Measurements from ENCODE around the gene TTC31.
A peak's percentile ranks its signal among the peaks of the same experiment; 100 is the strongest.
"Not testable (repeated sequence)": the region's sequence is repeated elsewhere in the genome, so short reads cannot be mapped to it uniquely, and the experiment has no call there.

TTC31 gene

DNA sequence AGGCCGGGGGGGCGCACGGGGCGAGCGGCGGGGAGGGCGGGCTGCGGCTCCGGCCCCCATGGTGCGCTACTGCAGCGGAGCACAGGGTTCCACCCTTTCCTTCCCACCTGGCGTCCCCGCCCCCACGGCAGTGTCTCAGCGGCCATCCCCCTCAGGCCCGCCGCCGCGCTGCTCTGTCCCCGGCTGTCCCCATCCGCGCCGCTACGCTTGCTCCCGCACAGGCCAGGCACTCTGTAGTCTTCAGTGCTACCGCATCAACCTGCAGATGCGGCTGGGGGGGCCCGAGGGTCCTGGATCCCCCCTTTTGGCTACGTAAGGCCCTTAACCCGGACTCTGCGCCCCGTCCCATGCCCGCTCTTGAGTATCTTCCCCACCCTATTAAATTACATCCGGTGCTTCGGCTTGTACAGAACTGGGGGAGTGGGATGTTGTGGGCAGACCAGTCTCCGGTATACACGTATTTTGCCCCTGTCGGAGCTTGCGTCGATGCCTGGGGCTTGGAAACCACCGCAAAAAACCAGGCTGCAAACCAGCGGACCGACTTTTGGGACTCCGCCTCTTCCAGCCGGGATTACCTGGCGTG is 25.2 kb upstream of the TTC31 start:
- DNase-seq = peak in 1 of 2 experiments; percentile 64

DNA sequence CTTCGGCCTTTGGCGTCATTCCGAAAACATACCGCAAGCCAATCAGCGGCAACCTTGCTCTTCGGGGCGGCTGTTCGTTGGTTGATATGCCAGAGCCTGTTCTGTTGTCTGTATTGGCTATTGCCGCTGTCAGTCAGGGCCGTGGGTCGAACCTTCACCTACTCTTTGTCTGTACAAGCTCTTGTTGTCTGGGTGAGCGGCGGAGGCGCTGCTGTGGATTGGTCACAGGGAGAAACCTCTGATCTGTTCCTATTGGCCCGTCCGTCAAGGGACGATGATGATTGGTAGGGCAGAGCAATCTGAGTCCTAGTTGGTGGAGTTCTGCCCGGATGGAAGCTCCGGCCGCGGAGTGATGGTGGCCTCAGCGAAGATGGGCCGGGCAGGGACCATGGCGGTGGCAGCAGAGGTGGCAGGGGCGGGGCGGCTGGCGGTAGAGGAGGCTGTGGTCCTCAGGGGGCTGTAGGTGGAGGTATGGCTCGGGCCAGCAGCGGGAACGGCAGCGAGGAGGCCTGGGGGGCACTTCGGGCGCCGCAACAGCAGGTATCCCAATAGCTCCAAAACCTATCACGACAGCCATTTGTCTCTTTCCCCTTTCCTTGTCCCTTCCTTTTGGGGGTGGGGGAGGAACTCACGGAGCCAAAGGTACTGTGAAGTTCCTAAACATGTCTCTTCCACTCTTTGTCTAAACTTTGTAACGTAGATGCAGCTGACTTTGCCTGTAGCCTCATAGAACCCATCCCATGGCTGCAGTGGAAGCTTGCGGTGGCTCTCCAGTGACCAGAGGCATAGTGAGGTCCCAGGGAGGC is 24.5 kb upstream of the TTC31 start, which contains the start of gene WBP1:
TSS of gene WBP1 (plus strand) at position 307 of the 806 bp plus-strand sequence. CDS start at position 472, 165 bp downstream.
- DNase-seq = peak; percentile 99

DNA sequence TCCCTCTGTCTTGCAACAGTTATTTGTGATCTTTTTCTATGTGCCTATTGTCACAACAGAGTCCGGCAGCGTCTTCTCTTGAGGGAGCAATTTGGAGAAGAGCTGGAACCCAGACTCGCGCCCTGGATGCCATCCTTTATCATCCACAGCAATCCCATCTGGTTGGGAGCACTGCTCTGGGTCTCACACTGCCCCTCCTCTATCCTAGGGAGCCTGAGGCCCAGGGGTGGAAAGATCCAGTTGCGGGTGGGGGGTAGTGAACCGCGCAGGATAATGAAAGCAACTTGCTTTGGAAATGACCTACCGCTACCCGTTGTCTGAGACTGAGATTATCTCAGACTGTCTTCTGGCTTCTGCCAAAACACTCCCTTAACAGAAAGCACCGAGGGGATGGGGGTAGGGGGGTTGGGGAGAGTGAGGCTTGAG is 23.9 kb upstream of the TTC31 start:
- DNase-seq = no peak

DNA sequence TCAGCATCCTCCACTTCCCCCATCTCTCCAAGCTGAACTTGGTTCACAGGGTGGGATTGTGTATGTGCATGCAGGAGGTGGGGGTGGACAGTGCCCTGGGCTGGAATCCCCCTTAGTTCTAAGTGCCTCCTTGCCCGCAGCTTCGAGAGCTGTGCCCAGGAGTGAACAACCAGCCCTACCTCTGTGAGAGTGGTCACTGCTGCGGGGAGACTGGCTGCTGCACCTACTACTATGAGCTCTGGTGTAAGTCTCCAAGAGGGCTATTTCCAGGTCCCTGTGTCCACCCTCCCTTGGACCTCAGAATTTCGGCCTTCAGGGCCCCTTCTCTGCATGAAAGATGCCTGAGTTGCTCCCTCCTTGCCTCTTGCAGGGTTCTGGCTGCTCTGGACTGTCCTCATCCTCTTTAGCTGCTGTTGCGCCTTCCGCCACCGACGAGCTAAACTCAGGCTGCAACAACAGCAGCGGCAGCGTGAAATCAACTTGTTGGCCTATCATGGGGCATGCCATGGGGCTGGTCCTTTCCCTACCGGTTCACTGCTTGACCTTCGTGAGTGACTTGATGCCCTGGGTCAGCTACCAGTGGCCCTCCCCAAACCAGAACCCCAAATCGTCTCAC is 23.3 kb upstream of the TTC31 start:
- DNase-seq = not testable (repeated sequence)

DNA sequence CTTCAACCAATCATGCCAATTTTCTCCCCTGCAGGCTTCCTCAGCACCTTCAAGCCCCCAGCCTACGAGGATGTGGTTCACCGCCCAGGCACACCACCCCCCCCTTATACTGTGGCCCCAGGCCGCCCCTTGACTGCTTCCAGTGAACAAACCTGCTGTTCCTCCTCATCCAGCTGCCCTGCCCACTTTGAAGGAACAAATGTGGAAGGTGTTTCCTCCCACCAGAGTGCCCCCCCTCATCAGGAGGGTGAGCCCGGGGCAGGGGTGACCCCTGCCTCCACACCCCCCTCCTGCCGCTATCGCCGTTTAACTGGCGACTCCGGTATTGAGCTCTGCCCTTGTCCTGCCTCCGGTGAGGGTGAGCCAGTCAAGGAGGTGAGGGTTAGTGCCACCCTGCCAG is 22.7 kb upstream of the TTC31 start:
- not testable (repeated sequence) for DNase-seq

DNA sequence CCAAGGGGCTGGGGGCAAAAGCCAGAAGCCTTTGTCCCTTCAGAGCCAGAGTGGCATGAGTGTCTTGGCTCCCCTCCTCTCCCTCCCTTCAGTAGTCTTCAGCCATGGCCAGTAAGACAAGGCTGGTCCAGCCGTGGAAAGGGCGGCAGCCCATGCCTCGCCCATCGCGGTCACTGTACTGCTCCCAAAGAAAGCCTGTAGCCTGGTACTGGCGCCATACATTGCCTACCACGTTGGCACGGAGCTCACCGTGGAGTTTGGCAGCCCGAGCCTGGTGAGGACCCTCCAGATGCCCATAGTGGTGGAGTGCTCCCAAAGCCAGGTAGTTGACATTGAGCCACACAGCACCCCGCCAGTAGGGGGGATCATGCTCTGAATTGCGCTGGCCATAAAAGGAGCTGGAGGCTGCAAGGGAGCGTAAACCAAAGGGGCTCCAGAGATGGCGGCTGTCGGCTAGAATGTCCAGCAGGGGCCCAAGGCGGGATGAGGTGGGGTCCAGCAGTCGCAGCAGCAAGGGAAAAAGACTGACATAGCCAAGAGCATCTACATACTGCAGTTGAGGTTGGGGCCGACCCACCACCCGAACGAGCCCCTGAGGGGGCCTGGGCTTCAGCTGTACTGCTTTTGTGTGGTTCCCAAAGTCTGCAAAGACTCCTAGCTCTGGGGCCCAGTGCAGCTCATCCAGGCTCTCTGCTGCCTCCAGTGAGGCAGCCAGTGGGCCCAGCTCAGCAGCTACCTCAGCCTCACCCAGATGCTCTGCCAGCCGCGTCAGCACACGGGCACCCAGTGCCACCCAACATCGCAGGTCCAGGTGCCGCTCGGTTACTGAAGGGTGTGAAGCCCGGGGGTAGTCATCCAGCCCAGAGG is 21.5 kb upstream of the TTC31 start:
- no peak for DNase-seq

DNA sequence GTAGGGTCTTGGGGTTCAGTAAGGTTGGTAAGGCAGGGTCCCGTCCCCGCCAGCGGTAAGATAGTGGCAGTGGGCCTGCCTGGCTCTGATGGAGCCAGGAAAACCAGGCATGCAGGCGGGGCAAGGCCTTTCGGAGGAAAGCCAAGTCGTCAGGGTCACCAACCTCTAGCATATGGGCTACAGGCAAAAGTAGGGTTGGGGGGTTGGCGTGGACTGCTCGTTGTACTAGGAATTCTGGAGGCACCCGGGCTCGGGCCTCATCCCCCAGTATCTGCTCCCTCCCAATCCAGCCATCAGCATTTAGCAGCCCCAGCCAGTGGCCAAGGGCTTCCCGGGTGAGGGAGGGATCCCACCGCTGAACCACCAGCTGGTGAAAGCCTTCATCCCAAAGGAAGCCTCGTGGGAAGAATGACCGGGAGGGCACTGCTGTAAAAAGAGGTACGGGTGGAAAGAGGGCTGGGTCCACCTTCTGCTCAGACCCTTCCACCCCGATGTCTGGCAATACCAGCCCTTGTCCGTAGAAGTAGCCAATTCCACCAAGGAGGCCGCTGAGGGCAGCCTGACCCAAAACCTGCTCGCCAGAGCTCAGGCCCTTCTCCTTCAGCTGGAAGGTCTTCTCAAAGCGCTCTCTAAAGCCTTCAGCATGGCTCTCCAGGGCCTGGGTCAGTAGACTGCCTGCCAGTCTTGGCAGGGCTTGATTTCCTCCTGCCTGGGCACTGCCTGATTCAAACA is 20.7 kb upstream of the TTC31 start:
- DNase-seq = no peak

DNA sequence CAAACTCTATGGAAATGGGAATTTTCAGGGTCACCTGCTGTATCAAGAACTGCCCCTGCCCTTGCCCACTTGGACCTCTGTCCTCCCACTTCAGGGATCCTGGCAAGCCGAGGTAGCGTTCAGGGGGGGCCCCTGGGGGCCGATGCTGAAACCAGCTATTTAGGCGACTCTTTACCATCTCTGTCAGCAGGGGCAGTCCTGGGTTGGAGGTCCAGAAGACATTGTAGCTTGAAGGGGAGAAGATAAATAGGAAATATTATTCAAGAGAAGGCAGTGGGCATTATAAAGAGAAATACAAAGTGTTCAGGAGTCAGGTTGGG is 20.1 kb upstream of the TTC31 start:
- DNase-seq = no peak

DNA sequence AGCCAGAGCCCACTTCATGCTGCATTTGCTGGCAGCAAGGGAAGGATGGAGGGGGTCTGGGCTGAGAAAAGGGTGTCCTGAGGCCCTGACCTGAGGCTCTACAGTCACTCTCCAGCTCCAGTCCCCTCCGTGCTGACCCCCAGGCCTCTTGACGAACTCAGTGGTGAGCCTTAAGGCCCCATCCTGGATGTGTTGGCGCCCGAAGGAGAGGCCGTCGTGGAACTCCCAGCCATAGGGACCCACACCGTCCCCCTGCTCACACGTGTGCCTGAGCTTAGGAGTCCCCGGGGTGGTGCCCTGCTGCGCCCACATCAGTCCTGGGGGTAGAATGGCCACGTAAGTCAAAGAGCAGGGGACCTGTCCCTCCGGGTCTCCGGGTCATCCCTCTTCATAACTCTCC is 18.5 kb upstream of the TTC31 start:
- no peak for DNase-seq

DNA sequence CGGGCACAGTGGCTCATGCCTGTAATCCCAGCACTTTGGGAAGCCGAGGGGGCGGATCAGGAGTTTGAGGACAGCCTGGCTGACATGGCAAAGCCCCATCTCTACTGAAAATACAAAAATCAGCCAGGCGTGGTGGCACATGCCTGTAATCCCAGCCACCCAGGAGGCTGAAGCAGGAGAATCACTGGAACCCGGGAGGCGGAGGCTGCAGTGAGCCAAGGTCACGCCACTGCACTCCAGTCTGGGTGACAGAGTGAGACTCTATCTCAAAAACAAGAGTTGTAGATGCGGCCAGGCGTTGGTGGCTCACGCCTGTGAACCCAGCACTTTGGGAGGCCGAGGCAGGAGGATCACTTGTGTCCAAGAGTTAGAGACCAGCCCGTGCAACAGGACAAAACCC is 12.1 kb upstream of the TTC31 start:
- DNase-seq = not testable (repeated sequence)

DNA sequence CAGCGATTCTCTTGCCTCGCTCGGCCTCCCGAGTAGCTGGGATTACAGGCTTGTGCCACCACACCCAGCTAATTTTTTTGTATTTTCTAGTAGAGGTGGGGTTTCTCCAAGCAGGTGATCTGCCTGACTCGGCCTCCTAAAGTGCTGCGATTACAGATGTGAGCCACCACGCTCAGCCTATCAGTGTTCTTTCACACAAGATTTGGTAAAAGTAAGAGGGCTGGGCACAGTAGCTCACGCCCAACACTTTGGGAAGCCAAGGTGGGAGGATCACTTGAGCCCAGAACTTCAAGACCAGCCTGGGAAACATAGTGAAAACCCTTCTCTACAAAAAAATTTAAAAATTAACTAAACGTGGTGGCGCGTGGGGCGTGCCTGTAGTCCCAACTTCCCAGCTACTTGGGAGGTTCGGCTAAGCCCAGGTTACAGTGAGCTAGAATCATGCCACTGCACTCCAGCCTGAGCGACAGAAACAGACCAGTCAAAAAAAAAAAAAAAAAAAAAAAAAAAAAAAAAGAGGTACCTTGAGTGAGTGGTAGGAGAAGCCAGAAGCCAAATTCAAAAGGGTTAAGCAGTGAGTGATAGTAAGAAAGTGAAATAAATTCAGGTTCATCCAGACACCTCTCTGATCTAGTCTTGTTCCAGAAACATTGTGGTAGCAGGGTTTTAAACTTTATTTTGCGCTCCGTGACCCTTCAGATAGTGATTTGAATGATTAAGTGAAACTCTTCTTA is 11.4 kb upstream of the TTC31 start:
- DNase-seq = no peak

DNA sequence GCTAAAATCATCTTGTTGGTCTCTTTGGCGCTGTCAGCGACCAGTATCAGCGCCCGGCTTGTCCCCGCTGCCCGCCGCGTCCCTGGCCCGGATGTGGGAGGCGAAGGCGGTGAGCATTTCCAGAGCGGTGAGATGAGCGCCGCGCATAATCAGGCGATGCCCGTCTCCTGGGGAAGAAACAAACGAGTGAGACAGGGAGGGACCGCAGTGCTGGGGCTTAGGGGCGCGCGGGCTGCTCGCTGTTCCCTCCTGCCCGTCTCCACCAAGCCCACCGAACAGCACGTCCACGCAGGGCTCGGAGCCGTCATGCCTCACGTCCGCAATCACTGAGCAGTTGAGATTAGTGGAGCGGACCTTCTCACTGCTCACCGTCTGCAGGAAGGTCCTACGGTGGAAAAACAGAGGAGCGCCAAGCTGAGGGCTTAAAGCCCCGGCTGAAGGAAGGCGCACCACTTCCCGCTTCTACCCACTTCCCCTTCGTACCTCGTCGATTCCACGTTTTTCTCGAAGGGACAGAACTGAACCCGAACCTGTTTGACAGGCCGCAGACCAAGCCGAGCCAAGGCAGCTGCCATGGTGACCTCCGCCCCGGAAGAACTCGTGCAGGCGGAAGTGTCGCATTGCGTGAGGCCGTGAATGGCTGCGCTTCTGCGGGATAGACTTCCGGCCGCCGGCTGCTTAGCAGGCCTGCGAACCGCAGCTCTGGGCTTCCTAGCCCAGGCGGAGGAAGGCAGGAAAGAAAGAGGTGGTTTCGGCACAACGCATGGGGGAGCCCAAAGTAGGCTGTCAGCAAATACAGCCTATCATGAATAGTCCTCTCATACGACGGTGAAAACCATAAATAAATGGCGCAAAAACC is 10.6 kb upstream of the TTC31 start, which contains the start of gene MRPL53:
TSS of gene MRPL53 (minus strand) at position 595 of the 859 bp plus-strand sequence. CDS start at position 575, 20 bp downstream.
- peak; percentile 91 to 94 for DNase-seq

DNA sequence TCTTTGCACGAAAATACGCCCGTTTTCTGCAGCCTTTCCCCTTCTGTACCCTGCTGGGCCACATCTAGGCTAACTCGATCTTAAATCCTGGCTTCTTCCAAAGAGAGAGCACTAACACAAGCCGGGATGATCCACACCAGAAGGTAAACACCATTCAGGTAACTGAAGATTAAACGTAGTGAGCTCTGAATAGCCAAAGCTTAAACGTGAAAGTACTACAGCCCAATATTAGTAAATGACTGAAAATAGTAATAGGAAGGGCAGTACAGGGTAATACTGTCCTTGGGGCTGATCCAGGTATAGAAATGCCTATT is 10.0 kb upstream of the TTC31 start:
- DNase-seq = no peak

DNA sequence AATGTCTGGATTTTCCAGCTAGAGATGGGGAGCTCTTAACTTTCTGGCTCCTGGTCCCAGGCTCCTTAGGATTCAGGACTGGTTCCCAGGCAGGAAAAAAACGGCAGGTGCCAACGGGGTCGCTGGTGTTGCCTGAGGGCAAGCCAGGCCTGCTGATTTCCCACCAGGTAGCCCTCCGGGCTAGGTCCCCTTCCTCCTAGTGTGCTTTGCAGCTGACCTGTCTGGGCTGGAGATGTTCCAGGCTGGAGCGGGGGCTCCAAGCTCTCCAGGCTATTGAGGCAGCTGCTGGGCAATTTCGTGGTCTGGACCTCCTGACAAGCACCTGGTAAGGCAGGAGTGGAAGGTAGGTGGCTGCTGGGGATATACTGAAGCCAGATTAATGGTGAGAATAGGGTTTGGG is 8.4 kb upstream of the TTC31 start:
- DNase-seq = no peak

DNA sequence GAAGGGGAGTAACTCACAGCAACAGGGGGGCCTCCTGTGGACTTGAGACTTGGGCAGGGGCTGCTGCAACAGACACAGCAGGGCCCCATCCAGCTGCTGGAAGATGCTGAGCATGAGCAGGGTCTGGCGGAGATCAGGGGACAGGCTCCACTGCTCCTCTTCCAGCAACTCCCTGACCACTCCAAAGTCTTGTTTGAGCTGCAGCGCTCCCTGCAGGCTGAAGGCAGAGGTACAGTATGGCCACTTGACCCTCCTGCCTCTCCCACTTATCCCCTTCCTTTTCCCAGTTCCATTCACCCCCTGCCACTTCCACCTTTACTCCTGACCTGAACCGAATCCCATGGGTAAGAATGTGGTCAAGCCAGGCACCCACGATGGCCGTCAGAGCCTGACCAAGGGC is 8.0 kb upstream of the TTC31 start:
- DNase-seq = no peak

DNA sequence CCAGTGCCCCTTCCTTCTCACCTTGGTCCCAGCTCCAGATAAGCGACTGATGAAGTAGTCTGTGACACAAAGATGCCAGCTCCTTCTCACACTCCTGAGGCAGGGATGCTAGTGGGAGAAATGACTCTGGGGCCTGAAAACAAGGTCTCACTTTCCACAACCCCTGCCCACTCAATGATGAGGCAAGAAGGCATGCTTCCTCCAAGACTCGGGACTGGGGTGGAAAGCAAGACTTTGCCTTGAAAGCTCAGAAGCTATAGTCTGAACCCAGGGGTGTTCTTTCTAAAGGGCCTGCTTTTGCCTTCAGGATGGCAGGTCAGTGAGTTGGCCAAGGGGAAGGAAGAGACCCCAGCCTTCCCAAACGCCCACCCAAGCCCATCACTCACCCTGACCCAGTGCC is 1.4 kb upstream of the TTC31 start:
- no peak for DNase-seq

DNA sequence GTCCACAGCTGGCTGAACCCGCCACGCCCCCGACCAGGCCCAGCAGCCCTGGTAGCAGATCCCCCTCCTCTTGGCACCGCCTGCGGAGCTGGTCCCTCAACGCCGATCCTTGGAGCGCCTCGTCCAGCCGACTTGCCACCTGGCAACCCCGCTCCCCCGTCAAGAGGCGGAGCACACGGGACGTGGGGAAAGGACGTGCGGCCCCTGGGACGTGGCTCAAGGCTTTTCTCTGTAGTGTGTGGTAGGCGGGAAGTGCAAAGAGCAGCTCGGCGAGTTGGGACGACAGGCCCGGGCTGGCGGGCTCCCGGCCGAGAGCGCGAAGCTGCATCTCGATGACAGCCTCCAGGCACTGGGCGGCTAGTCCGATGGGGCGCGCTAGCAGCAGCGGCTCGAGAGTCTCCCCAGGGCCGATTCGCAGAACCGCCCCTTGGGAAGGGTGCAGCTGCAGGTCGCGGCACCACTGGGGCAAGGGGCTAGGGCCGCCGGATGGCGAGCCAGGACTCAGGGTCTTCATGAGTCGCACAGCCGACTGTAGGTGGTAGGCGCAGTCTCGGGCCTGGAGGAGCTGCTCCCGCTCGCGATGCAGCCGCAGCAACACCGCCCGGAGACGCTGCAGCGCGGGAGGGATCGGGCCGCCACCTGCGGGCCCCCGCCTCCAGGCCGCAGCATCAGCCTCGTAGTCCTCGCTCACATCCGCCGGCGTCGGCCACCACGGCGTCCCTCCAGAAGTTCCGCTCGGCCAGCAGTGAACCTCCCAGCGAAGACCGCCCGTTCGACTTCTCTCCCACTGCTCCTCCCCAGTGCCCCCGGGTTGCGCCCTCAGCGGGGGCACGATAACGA is 700 bp upstream of the TTC31 start:
- DNase-seq = no peak

DNA sequence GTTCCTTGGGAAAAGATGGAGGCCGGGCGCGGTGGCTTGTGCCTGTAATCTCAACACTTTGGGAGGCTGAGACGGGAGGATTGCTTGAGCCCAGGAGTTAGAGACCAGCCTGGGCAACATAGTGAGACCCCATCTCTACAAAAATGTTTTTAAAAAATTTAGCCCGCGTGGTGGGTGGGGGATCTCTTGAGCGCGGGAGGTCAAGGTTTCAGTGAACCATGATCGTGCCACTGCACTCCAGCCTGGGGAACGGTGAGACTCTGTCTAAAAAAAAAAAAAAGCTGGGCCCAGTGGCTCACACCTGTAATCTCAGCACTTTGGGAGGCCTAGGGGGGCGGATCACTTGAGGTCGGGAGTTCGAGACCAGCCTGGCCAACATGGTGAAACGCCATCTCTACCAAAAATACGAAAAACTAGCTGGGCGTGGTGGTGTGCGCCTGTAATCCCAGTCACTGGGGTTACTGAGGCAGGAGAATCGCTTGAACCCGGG is 839 bp downstream of the TTC31 start:
- DNase-seq = not testable (repeated sequence)

DNA sequence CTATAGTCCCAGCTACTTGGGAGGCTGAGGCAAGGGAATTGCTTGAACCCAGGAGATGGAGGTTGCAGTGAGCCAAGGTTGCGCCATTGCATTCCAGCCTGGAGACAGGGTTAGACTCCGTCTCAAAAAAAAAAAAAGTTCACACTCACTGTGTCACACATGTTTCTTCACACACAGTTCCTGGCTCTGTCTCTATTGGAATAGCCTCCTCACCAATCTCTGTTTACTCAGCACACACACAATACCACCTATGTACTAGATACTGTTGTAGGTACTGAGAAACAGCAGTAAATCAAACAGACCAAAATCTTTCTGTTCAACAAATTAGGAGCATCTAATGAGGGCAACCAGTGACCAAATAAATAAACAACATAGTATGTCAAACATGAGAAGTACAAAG is 3.3 kb downstream of the TTC31 start:
- no peak for DNase-seq
